Astrocyte (in vitro differentiated cells and primary cell): Measurements from ENCODE around the gene NAV1.

ENCODE experiments used
- EZH2 ChIP-seq: IDR thresholded peaks from 2 replicates; pipeline ENCODE4 v1.6.1; 2012; ENCODE audit warnings: mild to moderate bottlenecking, low read length, inconsistent platforms; ENCODE audit not compliant: insufficient read depth
- TF ChIP-seq, protein P1 (sequence below): IDR thresholded peaks from 2 replicates; pipeline ENCODE4 v1.5.1; 2011; ENCODE audit warnings: low read depth, mild to moderate bottlenecking, inconsistent platforms, low read length, moderate library complexity; ENCODE audit not compliant: insufficient read depth

DNA sequence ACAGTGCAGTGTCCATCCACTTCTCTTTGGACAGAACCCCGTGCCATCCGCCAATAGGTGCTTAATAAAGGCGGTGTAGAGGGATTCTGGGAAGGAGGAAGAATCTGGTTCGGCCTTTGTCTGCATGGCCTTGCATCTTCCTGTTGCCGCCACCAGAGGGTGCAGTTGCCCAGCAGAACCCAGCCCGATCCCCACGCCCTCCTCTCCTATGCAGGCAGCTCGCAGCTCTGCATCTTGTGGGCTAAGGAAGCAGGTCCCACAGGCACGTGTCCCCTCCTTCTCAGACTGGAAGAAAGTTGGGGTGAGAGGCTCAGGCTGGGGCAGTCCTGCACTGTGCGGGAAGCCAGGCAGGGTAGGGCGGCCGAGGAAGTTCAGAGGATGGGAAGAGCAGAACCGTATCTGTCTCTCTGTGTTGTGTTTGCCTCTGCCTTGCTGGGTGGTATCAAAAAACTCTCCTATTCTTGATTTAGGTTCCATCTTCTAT lies 20.8 kb downstream of the NAV1 start:
- TF ChIP-seq EZH2: no peak
- TF ChIP-seq, protein P1, sequence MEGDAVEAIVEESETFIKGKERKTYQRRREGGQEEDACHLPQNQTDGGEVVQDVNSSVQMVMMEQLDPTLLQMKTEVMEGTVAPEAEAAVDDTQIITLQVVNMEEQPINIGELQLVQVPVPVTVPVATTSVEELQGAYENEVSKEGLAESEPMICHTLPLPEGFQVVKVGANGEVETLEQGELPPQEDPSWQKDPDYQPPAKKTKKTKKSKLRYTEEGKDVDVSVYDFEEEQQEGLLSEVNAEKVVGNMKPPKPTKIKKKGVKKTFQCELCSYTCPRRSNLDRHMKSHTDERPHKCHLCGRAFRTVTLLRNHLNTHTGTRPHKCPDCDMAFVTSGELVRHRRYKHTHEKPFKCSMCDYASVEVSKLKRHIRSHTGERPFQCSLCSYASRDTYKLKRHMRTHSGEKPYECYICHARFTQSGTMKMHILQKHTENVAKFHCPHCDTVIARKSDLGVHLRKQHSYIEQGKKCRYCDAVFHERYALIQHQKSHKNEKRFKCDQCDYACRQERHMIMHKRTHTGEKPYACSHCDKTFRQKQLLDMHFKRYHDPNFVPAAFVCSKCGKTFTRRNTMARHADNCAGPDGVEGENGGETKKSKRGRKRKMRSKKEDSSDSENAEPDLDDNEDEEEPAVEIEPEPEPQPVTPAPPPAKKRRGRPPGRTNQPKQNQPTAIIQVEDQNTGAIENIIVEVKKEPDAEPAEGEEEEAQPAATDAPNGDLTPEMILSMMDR: peak; percentile 95
